ENCODE measurements around the gene CCDC47.

- TF ChIP-seq EZH2 (IDR thresholded peaks at IDR 0.05; ENCODE audit: low read length, unreplicated experiment) (no peak), CTCF (conservative IDR thresholded peaks at IDR 0.05; ENCODE audit: low read depth, low read length) (no peak), EZH2phosphoT487 (IDR thresholded peaks at IDR 0.05; ENCODE audit: borderline replicate concordance, low read length) (no peak)
Observed at GRCh38 chr17:63753215-63753614, 20.2 kb downstream of the CCDC47 start.
